ENCODE measurements around the gene PLCG2.
A peak's percentile ranks its signal among the peaks of the same experiment; 100 is the strongest.

Gene PLCG2

GRCh38 chr16:81786321-81786720 is 7.2 kb downstream of the PLCG2 start:
- TF ChIP-seq CTCF (IDR thresholded peaks at IDR 0.05; ENCODE audit: low read depth, low read length, missing control alignments) = no peak
- no peak overlapping the region for H3K4me3 ChIP-seq (ENCODE audit: low read depth, low read length)
- DNase-seq (ENCODE audit: low read depth) = peak; percentile 1
- in situ Hi-C loops (cut with HindIII; ENCODE audit: low sequenced_read_pairs) = no loop called here

- in situ Hi-C loops (cut with HindIII; ENCODE audit: low sequenced_read_pairs) = no loop called here
Measured at GRCh38 chr16:81786868-81787267, 7.8 kb downstream of the PLCG2 start.

GRCh38 chr16:81787659-81788058 is 8.6 kb downstream of the PLCG2 start:
- in situ Hi-C loops (cut with HindIII; ENCODE audit: low sequenced_read_pairs) = no loop called here

More at GRCh38 chr16:81786868-81787267, 7.8 kb downstream of the PLCG2 start:
- no peak for DNase-seq (ENCODE audit: low read depth)
- H3K4me3 ChIP-seq (ENCODE audit: low read depth, low read length) = no peak overlapping the region
- no peak for TF ChIP-seq CTCF (IDR thresholded peaks at IDR 0.05; ENCODE audit: low read depth, low read length, missing control alignments)

GRCh38 chr16:81790277-81790676 is 11.2 kb downstream of the PLCG2 start:
- no peak overlapping the region for H3K4me3 ChIP-seq (ENCODE audit: low read depth, low read length)
- TF ChIP-seq CTCF (IDR thresholded peaks at IDR 0.05; ENCODE audit: low read depth, low read length, missing control alignments) = no peak
- no peak for DNase-seq (ENCODE audit: low read depth)
- in situ Hi-C loops (cut with HindIII; ENCODE audit: low sequenced_read_pairs) = no loop called here

More at GRCh38 chr16:81787659-81788058, 8.6 kb downstream of the PLCG2 start:
- no peak for DNase-seq (ENCODE audit: low read depth)
- H3K4me3 ChIP-seq (ENCODE audit: low read depth, low read length) = no peak overlapping the region
- TF ChIP-seq CTCF (IDR thresholded peaks at IDR 0.05; ENCODE audit: low read depth, low read length, missing control alignments) = no peak

- no peak overlapping the region for H3K4me3 ChIP-seq (ENCODE audit: low read depth, low read length)
- DNase-seq (ENCODE audit: low read depth) = no peak
- in situ Hi-C loops (cut with HindIII; ENCODE audit: low sequenced_read_pairs) = no loop called here
- TF ChIP-seq CTCF (IDR thresholded peaks at IDR 0.05; ENCODE audit: low read depth, low read length, missing control alignments) = no peak
Measured at GRCh38 chr16:81790830-81791435, 11.8 kb downstream of the PLCG2 start.

GRCh38 chr16:81792828-81793227 is 13.7 kb downstream of the PLCG2 start:
- H3K4me3 ChIP-seq (ENCODE audit: low read depth, low read length) = no peak overlapping the region
- DNase-seq (ENCODE audit: low read depth) = no peak
- in situ Hi-C loops (cut with HindIII; ENCODE audit: low sequenced_read_pairs) = no loop called here
- no peak for TF ChIP-seq CTCF (IDR thresholded peaks at IDR 0.05; ENCODE audit: low read depth, low read length, missing control alignments)
